Hippocampal formation (tissue), 2 donors: ENCODE measurements around the gene MAD1L1.

ENCODE experiments used
- DNase-seq, 2 donors: peaks; one replicate each; lab custom pipeline; 2025; lab: John Stamatoyannopoulos, UW

The MAD1L1 gene

GRCh38 chr7:2258661-2259365 lies 26.1 kb upstream of the MAD1L1 start:
- DNase-seq = no peak

GRCh38 chr7:2257651-2258050 lies 24.9 kb upstream of the MAD1L1 start:
- no peak for DNase-seq

- DNase-seq = no peak
These were observed 24.4 kb upstream of the MAD1L1 start for GRCh38 chr7:2257046-2257551.

GRCh38 chr7:2256306-2257045 lies 23.7 kb upstream of the MAD1L1 start:
- no peak for DNase-seq

- DNase-seq = no peak
These were observed 22.7 kb upstream of the MAD1L1 start for GRCh38 chr7:2255145-2256139.

- no peak for DNase-seq
These were observed 21.8 kb upstream of the MAD1L1 start for GRCh38 chr7:2254429-2255144.

- DNase-seq = no peak
These were observed 20.9 kb upstream of the MAD1L1 start for GRCh38 chr7:2253525-2254244.

GRCh38 chr7:2253021-2253420 lies 20.3 kb upstream of the MAD1L1 start:
- DNase-seq = no peak

GRCh38 chr7:2251841-2252771 lies 19.4 kb upstream of the MAD1L1 start:
- no peak for DNase-seq

GRCh38 chr7:2251381-2251780 lies 18.6 kb upstream of the MAD1L1 start:
- DNase-seq = no peak

- DNase-seq = no peak
These were observed 17.1 kb upstream of the MAD1L1 start for GRCh38 chr7:2249744-2250323.

GRCh38 chr7:2248984-2249694 lies 16.4 kb upstream of the MAD1L1 start:
- peak in 1 of 2 donors; percentile 34 for DNase-seq

- DNase-seq = no peak
These were observed 14.6 kb upstream of the MAD1L1 start for GRCh38 chr7:2247141-2247995.

GRCh38 chr7:2245883-2246675 lies 13.3 kb upstream of the MAD1L1 start:
- DNase-seq = no peak

GRCh38 chr7:2244404-2244995 lies 11.8 kb upstream of the MAD1L1 start:
- no peak for DNase-seq

GRCh38 chr7:2243458-2243857 lies 10.7 kb upstream of the MAD1L1 start:
- DNase-seq = no peak
